ENCODE data around the gene TBC1D2.

The TBC1D2 gene

GRCh38 chr9:98247831-98248657, 7.4 kb downstream of the TBC1D2 start:
- no peak overlapping the region for H3K4me3 ChIP-seq (ENCODE audit: low read depth in 1 of 2, low read length in 2 of 2)
- ATAC-seq (ENCODE audit: insufficient read depth, low read depth) (no peak), DNase-seq (no peak)
- no peaks in the 10 kb centered on the region for H4K20me1 ChIP-seq (ENCODE audit: insufficient read depth, low read length)
- no peak overlapping the region for H3K4me2 ChIP-seq (ENCODE audit: insufficient read depth, low read length)
- H3K79me2 ChIP-seq (ENCODE audit: insufficient read depth, low read length): no peaks in the 10 kb centered on the region
- H2AFZ ChIP-seq (ENCODE audit: low read depth, low read length): no peak overlapping the region
- H3K27me3 ChIP-seq (ENCODE audit: insufficient read depth, low read length, poor library complexity): no peaks in the 10 kb centered on the region
- TF ChIP-seq CTCF (IDR thresholded peaks at IDR 0.05; ENCODE audit: borderline replicate concordance, extremely low read depth, low read length, poor library complexity, severe bottlenecking): no peak
- no peak for TF ChIP-seq EZH2 (IDR thresholded peaks at IDR 0.05; ENCODE audit: borderline replicate concordance, low read depth, low read length, severe bottlenecking)
- no peak overlapping the region for H3K27ac ChIP-seq (ENCODE audit: low read length)
- no peak overlapping the region for H3K9ac ChIP-seq (ENCODE audit: low read depth, low read length)
- no peaks in the 10 kb centered on the region for H3K36me3 ChIP-seq (ENCODE audit: insufficient read depth, low read length)
- no peaks in the 10 kb centered on the region for H3K9me3 ChIP-seq (ENCODE audit: insufficient read depth, low read length, severe bottlenecking)
- H3K4me1 ChIP-seq (ENCODE audit: insufficient read depth, low read length): no peaks in the 10 kb centered on the region

GRCh38 chr9:98242426-98242825, 13.0 kb downstream of the TBC1D2 start:
- Histone ChIP-seq H3K4me3 (ENCODE audit: low read depth in 1 of 2, low read length in 2 of 2) (no peak overlapping the region), H2AFZ (ENCODE audit: low read depth, low read length) (no peak overlapping the region), H3K27me3 (ENCODE audit: insufficient read depth, low read length, poor library complexity) (no peaks in the 10 kb centered on the region), H3K9ac (ENCODE audit: low read depth, low read length) (no peak overlapping the region), H3K27ac (ENCODE audit: low read length) (no peak overlapping the region), H3K4me1 (ENCODE audit: insufficient read depth, low read length) (no peaks in the 10 kb centered on the region), H3K4me2 (ENCODE audit: insufficient read depth, low read length) (no peak overlapping the region), H3K9me3 (ENCODE audit: insufficient read depth, low read length, severe bottlenecking) (no peaks in the 10 kb centered on the region), H3K36me3 (ENCODE audit: insufficient read depth, low read length) (no peaks in the 10 kb centered on the region), H4K20me1 (ENCODE audit: insufficient read depth, low read length) (no peaks in the 10 kb centered on the region), H3K79me2 (ENCODE audit: insufficient read depth, low read length) (no peaks in the 10 kb centered on the region)
- no peak for TF ChIP-seq CTCF (IDR thresholded peaks at IDR 0.05; ENCODE audit: borderline replicate concordance, extremely low read depth, low read length, poor library complexity, severe bottlenecking)
- no peak for TF ChIP-seq EZH2 (IDR thresholded peaks at IDR 0.05; ENCODE audit: borderline replicate concordance, low read depth, low read length, severe bottlenecking)
- ATAC-seq (ENCODE audit: insufficient read depth, low read depth) (no peak), DNase-seq (no peak)

GRCh38 chr9:98241357-98242300, 13.8 kb downstream of the TBC1D2 start:
- Histone ChIP-seq H4K20me1 (ENCODE audit: insufficient read depth, low read length) (no peaks in the 10 kb centered on the region), H3K27ac (ENCODE audit: low read length) (no peak overlapping the region), H3K79me2 (ENCODE audit: insufficient read depth, low read length) (no peaks in the 10 kb centered on the region), H2AFZ (ENCODE audit: low read depth, low read length) (no peak overlapping the region), H3K4me3 (ENCODE audit: low read depth in 1 of 2, low read length in 2 of 2) (no peak overlapping the region), H3K9me3 (ENCODE audit: insufficient read depth, low read length, severe bottlenecking) (no peaks in the 10 kb centered on the region), H3K4me1 (ENCODE audit: insufficient read depth, low read length) (no peaks in the 10 kb centered on the region), H3K9ac (ENCODE audit: low read depth, low read length) (no peak overlapping the region), H3K27me3 (ENCODE audit: insufficient read depth, low read length, poor library complexity) (no peaks in the 10 kb centered on the region), H3K4me2 (ENCODE audit: insufficient read depth, low read length) (no peak overlapping the region), H3K36me3 (ENCODE audit: insufficient read depth, low read length) (no peaks in the 10 kb centered on the region)
- TF ChIP-seq CTCF (IDR thresholded peaks at IDR 0.05; ENCODE audit: borderline replicate concordance, extremely low read depth, low read length, poor library complexity, severe bottlenecking) (peak; percentile 18), EZH2 (IDR thresholded peaks at IDR 0.05; ENCODE audit: borderline replicate concordance, low read depth, low read length, severe bottlenecking) (no peak)
- DNase-seq: no peak
- ATAC-seq (ENCODE audit: insufficient read depth, low read depth): peak; percentile 42; the same call in 1 of the 3 replicates
